Activated CD8-positive, alpha-beta memory T cell treated with anti-CD3 and anti-CD28 coated beads for 1 hour (primary cell): Measurements from ENCODE around the gene DOCK2.
"Not testable (repeated sequence)": the region's sequence is repeated elsewhere in the genome, so short reads cannot be mapped to it uniquely, and the experiment has no call there.

Experiments
- DNase-seq, 2 donors: peaks; one replicate each; pipeline ENCODE4 v3.0.0-alpha.2; 2020; ENCODE audit warnings: low read depth in 1 of 2; ENCODE audit errors: extremely low read depth in 1 of 2

The DOCK2 gene

DNA sequence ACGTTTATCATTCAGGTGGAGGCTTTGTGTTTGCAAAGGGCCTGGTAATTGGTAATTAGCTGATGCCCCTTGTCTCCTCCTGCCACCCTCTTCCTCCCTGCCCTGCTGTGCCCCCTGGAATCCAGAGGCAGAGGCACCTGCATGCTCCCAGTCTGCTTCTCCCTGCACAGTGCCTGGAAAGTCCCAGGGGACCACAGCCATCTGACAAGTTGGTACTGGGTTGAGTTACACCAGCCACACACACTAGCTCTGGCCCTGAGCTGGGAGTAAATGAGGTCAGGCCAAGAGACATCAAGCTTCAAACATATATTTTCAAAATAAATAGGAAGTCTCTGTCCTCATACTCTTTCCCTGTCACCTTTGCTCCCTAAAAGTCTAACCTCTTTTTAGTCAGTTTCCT, 286.9 kb downstream of the DOCK2 start:
- no peak for DNase-seq

GRCh38 chr5:169933127-169933526, 296.1 kb downstream of the DOCK2 start:
- no peak for DNase-seq

DNA sequence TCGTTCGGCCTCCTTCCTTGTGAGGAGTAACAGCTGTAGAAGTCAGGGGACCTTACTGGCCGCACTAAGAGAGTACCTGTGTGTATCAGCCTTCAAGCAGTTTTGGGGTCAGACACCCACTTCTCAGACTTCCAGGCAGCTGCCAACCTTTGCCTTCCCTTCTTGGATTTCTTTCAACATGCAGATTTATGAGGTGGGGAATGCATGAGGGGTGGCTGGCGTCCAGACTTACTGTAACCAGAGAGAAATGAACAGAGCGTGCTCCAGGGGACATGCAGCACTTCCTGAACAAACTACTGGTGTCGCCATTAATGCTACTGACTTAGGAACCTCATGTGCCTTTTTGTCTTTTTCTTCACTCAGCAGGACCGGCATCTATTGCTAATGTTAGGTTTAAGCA, 296.5 kb downstream of the DOCK2 start:
- DNase-seq: no peak

GRCh38 chr5:169934990-169935389, 297.9 kb downstream of the DOCK2 start:
- no peak for DNase-seq

DNA sequence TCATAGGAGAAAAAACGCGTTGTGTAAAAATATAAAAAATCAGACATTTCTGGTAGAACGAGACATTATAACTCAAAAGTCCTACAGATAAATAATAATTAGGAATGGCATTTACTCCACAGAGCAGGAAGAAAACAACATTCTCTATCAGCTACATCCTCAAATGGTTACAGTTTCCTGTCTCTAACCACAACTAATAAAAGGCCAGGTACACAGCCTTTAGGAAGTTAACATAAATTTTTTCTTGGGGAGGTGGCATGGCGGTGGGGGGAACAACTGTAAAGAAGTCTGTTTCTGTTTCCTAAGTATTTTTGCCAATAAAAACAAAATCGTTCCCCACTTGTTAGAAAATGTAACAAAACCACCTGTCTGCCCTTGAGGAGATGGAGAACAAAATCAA, 298.7 kb downstream of the DOCK2 start:
- DNase-seq: no peak

- no peak for DNase-seq
Observed at GRCh38 chr5:169938439-169938838, 301.4 kb downstream of the DOCK2 start.

DNA sequence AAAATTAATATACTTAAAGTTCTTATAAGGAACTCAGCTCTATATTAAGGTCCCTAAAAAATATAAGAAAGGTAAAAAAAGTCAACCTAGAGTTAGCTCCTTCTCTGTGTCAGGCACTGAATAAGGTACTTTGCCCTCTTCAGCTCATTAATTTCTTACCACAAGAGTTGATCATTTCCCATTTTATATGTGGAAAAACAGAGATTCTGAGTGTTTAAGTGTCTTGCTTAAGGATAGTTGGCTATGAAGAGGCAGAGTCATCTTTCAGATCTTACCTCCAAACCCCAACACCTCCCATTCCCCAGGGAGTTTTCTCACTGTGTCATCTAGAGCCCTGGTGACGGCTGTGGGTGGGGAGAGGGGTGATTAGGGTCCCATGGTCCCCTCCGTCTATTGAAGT, 302.7 kb downstream of the DOCK2 start:
- no peak for DNase-seq

GRCh38 chr5:169941542-169941941, 304.5 kb downstream of the DOCK2 start:
- no peak for DNase-seq

- DNase-seq: no peak
Observed at GRCh38 chr5:169942181-169942580, 305.1 kb downstream of the DOCK2 start.

DNA sequence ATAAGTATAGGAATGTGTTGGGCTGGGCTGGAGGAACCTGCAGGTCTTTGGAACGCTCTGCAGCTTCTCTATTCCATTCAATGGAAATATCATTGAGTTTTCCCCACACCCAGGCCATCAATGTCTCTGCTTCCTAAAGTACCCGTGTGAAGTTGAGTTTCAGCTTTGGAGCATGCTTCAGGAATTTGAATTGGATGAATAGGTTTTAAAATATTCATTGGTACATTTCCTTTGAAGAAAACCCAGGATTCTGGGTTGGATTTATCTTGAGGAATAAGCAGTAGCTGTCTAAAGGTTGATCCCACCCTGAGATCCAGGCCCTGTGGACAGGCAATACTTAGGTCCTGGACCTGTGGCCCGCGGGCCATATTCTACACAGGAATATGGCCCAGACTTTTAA, 306.0 kb downstream of the DOCK2 start:
- DNase-seq: no peak

GRCh38 chr5:169944115-169944514, 307.0 kb downstream of the DOCK2 start:
- DNase-seq: no peak

DNA sequence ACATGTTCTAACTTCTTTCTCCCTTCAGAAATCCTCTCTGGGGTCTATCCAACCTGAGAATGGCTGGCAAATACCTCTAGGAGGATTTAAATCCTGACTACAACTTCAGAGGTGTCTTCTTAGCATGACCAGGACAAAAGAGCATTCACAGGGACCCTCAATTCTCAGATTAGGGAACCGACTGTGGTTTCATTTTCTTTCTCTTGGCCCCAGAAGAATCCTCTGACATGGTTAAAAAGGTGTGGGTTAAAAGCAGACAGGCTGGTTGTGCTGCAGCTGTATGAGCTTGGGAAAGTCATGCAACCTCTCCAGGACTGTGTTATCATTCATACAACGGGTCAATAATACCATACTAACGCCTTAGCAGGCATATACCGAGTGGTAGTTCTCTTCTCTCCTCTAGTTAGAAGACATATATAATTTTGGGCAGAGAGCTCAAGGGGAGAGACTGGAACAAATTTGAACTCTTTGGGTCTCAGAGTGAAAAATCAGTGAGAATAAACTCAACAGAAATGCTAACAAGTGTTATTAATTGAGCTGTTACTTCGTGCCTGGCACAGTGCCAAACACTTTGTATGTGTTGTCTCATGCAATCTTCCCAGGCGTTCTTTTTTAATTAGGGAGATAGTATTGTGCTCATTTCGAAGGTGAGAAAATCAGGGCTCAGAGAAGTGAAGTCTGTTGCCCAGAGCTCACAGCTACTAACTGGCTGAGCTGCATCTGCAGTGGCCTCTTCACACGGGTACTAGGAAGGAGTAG, 308.0 kb downstream of the DOCK2 start:
- DNase-seq: no peak

- DNase-seq: no peak
Observed at GRCh38 chr5:169945831-169946261, 308.8 kb downstream of the DOCK2 start.

GRCh38 chr5:169946743-169947295, 309.7 kb downstream of the DOCK2 start:
- DNase-seq: no peak

DNA sequence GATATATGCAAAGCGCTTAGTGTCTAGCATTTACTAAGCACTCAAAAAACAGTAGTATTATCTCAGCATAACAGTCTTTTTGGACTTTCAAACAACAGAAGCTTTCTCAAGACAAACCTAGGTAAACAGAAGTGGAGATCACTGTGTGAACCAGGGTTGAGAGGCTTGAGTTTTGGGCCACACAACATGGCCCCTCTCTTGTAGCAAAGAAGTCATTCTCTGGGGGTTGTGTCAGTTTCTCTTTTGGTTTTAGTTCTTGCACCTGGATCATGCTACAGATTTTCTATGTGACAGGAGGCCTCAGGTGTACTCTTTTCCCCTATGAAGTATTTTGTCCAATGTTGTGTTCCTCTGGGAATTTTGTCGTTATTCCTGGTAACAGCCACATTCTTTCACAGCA, 313.3 kb downstream of the DOCK2 start:
- no peak for DNase-seq

GRCh38 chr5:169953196-169953595, 316.1 kb downstream of the DOCK2 start:
- DNase-seq: not testable (repeated sequence)

DNA sequence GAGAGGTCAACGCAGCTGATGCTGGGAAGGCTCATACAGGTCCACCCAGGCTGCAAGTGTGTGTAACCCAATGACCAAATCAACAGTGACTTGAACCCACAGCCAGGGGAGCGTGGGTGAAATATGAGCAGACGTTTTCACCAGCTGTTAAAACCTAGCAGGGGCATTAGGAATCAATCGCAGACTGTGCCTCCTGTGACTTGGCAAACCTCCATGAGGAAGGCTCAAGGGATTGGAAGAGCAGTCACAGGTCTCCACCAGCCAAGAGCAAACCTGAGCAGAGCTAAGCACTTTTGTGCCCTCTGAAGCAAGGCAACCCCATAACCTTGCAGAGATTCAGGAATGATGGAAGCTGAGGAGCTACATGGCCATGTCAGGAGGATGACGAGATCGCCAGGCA, 317.7 kb downstream of the DOCK2 start:
- no peak for DNase-seq

DNA sequence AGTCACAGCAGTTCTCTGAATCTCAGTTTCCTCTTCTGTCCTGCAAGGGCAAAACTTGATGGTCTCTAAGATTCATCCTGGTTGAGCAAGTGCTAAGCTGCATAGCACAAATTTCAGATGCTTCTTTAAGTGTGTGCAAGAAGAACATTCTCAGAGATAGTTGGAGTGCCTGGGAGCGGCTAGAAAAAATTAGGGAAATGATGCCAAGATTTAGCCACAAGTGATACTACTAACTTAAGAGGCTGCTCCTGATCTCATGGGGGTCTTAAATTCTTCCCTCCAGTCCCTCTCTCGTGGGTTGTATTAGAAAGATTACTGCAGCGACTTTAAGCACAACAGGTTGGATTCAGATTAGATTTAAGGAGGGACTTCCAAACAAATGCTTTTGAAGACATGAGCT, 319.1 kb downstream of the DOCK2 start:
- DNase-seq: no peak

- no peak for DNase-seq
Observed at GRCh38 chr5:169956756-169957155, 319.7 kb downstream of the DOCK2 start.

DNA sequence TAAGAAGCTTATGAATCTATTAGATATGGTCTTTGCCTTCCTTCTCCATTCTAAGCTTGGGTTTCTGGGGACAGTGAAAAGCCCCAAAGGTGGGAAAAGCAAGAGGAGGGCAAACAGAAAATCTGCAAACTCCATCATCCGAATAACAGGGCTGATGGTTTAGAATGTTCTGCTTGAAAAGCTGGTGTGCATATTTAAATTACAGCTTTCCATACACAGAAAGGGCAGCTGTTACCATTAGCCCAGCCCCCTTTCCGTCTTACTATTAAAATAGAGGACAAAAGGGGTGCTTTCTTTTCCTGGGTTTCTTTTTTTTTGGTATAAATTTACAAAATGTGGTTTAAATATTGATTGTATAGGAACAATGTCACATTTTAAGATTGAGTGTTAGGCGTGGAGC, 321.2 kb downstream of the DOCK2 start:
- DNase-seq: no peak

GRCh38 chr5:169960659-169961058, 323.6 kb downstream of the DOCK2 start:
- DNase-seq: no peak

DNA sequence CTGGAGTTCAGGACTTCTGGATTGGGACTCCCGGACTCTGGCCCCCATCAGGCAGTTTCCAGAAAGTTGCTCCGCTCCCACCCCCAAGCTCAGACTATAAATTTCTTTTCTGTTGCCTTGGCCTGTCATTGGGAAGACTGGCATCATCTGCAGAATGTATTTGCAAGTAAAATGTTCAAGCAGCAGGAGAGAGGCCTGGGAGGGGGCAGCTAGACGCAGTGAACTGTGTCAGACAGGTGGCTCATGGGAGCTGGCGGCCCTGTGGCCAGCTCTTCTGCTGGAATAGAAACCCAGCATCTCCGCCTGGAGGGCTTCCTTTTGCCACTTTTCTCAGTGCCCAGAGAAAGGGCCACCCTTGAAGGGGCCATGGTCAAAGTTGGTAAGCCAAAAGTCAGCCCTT, 327.2 kb downstream of the DOCK2 start:
- no peak for DNase-seq

DNA sequence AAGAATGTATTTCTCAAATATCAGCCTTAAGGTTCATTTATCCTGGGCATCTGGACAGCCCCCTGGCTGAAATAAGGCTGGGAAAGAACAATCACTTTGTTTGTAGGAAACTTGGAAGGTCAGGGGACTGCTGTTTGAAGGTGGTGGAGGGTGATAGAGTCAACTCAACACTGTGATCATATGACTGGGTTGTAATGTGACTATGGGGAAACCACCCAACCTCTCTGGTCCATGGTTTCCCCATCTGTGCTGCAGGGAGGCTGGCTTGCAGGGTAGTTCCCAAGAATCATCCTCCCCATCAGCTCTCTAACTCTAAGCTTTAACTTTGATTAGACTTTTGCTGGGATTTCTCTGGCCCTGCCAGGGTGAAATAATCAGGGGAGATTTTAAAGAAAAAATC, 333.3 kb downstream of the DOCK2 start:
- no peak for DNase-seq
